ENCODE data around the gene GHR.

- no peak for TF ChIP-seq CTCF (IDR thresholded peaks at IDR 0.05)
- no peak for TF ChIP-seq ZFX (IDR thresholded peaks at IDR 0.05; ENCODE audit: borderline replicate concordance)
Observed at GRCh38 chr5:42759456-42759855, 336.2 kb downstream of the GHR start.
